GM19324 (cell line): ENCODE data around the gene ARL4D.
"Not testable (repeated sequence)": the region's sequence is repeated elsewhere in the genome, so short reads cannot be mapped to it uniquely, and the experiment has no call there.

ENCODE experiments used
- ATAC-seq: cut with Tn5 transposase; IDR thresholded peaks from one replicate; pipeline ENCODE4 v1.9.1; 2021; ENCODE audit warnings: mild to moderate bottlenecking, moderate library complexity; ENCODE audit not compliant: unreplicated experiment, low FRiP score

The ARL4D gene

DNA sequence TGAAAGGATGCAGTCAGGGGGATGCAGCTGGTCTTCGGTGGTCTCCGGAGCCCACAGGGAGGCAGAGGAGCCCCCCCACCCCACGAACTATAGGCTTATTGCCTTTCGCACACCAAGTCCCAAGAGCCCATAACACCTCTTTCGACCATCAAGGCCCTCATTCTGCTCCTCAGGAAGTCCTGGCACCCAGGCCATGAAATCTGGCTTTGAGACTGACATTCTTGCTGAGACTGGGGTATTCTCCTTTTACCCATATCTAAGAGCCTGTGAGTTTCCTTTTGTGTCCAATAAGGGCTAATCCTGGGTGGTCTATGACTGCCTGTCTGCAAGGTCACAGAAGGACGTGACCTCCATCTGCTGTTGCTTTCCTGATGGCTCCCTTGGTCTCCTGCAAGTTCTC lies 6.4 kb upstream of the ARL4D start:
- no peak for ATAC-seq

DNA sequence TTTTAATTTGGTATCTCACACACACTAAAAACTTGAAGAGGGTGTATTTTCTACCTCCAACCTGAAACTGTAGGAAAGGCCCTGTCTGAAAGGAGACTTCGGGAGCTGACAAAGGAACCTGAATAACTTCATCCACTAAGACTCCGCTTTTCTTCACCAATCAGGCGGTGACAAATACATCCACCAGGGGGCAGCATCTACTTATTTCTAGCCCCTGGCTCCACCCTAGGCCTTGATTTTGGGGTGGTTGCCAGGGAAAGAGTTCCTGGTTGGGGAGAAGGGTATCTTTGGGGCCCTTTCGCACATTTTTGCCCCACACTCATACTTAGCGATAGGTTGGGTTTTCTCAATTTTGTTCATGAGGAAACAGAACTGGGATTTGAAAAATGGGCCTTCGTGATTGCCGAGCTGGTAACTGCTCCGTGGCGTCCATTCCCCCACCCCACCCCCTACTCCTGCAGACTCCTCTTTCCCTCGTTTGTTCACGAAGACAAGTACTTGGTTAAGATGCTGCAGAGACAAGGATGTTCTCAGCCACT lies 4.8 kb upstream of the ARL4D start:
- no peak for ATAC-seq

DNA sequence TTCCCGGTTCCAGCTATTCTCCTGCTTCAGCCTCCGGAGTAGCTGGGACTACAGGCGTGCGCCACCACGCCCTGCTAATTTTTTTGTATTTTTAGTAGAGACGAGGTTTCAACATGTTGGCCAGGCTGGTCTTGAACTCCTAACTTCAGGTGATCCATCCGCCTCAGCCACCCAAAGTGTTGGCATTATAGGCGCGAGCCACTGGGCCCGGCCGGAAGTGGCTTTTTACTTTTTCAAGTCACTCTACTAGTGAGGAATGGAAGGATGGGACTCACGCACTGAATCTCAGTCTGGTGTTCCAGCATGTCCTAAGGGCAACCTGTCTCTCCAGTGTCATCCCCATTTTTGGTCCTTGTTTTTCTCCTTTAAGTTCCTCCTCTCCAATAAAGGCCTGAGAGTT lies 4.1 kb upstream of the ARL4D start:
- not testable (repeated sequence) for ATAC-seq

DNA sequence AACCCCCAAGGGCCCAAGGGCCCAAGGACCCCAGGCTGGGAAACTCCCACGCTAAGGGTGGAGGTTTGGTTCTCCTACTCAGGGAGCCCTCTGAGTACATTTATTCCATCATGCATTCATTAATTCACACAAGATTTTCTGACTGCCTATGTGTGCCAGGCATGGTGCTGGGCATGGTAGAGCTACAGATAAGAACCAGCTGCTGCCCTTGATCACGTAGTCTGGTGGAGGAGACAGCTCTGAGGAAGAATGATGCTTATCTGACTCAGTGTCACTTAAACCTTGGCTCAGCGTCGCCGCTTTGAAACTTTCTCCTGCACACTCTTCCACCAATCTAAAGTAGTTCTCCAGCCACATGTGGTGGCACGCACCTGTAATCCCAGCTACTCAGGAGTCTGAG lies 3.6 kb upstream of the ARL4D start:
- no peak for ATAC-seq

DNA sequence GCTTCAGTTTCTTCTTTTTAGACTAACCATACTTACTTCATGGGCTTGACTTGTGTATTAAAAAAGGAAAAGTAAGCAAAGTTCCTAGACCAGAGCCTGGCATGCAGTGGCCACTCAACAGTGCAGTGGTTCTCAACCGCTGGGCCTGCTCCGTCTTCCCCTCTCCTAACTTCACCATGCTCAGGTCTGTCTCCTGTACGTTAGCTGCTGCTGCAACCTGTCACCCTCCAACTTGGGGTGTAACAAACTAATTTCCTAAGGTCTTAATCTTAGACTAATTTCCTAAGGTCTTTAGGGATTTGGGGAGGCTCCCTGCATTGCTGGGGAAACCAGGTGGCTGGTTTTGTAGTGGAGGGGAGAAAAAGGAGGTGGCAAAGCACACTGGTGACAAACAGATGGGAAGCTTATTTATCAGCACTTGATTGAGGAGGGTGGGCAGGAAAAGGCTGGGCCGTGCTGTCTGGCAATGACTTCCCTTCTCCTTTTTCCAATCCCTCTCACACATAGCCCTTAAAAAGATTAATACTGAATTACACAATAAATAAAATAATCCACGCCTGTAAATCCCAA lies 2.2 kb upstream of the ARL4D start:
- no peak for ATAC-seq

DNA sequence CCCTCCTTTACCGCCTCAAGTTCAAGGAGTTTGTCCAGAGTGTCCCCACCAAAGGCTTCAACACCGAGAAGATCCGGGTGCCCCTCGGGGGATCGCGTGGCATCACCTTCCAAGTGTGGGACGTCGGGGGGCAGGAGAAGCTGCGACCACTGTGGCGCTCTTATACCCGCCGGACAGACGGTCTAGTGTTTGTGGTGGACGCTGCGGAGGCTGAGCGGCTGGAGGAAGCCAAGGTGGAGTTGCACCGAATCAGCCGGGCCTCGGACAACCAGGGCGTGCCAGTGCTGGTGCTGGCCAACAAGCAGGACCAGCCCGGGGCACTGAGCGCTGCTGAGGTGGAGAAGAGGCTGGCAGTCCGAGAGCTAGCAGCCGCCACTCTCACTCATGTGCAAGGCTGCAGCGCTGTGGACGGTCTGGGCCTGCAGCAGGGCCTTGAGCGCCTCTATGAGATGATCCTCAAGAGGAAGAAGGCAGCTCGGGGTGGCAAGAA lies 1.1 kb downstream of the ARL4D start:
- ATAC-seq = no peak

DNA sequence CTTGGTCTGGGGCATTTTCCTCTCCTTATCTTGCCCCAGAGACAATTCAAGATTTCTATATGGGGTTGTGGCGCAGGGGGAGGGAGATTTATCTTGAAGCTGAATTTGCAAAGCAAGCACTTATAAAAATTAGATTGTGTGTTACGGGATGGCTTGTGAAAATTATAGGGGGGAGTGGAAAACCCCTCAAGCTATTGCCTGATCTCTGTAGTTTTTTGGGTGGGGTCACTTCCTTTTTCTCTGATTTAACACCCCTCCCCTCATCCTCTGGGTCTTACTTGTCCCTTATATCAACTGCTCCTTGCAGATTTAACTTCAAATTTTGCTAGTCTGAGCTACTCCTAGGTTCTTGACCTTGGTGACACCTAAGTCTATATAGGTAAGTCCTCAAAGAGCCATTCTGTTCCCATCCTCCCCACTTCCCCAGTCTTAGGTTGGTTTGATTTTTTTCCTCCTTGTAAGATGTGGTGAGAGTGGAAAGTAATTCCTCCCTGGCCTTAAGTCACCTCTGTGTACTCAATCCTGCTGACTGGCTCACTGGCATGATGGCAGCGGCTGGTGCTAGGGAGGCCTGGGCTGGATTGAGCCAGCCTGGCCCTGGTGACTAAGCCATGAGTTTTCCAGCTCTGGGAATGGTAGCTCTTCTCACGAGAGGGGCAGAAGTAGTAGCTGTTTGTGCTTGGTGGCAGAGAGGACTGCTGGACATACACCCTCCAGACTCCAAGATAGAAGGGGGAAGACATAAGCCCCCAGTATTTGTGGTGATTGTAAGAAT lies 2.3 kb downstream of the ARL4D start:
- no peak for ATAC-seq

DNA sequence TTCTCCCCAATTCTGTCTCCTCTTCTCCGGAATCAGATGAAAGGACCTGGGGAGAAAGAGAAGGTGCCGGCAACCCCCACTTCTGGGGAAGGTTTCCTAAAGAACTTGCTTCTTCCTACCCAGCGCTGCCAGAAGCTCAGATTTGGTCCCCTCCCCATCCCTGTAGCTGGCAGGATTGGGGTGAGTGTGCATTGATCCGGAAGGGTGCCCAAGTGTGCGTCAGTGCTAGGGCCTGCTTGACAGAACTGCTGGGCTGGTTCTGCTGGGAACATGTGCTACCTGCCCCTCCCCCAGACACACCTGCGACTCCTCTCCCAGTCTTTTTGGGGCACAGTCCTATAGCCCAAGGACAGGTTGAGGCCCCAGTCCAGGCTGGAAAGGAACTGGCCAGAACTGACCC lies 3.3 kb downstream of the ARL4D start:
- ATAC-seq = no peak

DNA sequence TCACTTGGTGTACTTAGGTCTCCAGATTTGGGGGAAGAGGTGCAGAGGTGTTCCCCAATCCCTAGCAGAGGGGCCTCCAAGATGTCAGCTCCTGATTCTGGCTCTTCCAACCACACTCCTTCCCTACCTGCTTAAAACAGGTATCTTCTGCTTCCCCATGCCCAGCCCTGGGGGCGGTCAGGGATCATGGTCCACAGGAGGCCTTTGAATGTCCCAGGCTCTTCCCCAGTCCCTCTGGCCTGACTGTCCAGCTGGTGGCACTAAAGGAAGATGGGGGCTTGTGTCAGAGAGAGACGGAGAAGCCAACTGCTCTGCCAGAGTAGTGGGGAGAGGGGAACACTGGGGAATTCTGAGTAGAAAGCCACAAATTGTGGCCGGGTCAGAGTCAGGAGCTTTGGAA lies 3.8 kb downstream of the ARL4D start:
- ATAC-seq = no peak

DNA sequence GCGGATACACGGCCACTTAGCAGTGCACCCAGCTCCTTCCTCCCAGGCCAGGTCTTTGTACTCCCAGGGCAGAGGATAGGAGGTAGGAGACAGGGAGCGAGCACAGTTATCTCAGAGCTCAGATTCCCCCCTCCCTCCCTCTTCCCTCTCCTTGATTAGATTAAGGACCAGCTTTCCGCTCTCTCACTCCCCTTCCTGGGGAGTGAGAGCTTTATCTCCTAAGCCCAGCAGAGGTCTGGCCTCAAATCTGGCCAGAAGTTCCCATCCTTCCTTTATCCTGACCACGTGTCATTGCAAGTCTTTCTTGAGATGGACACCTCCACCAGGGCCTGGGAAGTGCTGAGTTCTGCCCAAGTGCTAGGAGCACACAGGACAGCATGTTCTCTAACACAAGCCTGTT lies 5.1 kb downstream of the ARL4D start:
- ATAC-seq = no peak

DNA sequence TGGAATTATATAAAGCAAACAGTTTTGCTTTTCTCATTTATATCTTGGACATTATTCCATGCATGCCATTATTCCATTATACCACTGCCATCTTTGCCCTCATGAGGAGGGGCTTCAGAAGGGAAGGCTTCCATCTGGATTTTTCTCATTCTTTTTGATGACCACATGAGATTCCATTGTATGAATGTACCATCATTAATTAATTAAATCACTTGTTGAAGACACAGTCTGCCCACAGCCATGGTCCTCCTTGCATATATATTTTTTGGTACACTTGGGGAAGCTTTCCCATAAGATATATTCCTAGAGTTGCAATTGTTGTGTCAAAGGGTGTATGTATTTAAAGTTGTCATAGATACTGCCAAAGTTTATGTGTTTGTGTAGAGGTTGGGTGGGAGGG lies 7.1 kb downstream of the ARL4D start:
- no peak for ATAC-seq

DNA sequence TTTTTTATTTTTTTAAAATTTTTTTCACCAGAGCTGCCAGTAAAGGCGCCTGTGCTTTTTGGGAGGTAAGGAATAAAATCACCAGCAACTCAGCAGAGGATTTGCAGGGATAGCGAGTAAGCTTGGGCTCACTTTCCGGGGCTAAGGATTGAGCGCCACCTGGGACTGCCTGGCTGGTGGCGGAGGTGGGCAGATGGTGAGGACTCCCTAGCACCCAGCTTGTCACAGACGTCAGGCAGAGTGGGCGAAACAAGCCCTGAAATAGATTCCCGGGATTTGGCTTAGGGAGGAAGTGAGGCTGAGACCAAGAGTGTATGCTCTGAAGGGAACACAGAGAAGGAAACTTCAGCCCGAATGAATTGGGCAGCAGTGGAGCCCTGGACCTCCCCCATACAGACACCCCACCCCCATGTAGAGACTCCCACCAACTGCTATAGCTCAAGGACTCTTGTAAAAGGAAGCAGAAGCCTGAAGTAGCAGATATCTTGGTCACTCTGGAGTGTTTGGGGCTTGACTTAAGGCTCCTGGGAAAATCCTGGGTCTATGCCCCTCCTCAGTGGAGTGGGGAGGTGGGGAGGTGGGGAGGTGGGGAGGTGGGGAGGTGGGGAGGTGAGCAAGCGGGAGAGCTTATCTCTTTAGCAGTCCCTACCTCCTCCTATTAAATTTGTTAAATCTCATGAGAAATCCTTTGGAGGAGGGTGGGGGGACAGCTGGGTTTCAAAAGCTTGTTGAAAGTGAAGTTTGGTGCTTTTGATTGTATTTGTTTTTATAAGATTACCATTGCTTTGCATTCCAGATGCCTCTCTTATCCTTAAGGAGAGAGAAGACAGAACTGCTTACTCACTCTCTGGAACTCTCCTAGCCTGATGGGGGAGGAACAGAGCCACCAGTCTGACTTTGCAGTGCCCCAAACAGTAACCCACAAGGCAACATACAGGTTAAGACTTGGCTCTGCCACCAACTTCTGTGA lies 8.2 kb downstream of the ARL4D start:
- no peak for ATAC-seq

DNA sequence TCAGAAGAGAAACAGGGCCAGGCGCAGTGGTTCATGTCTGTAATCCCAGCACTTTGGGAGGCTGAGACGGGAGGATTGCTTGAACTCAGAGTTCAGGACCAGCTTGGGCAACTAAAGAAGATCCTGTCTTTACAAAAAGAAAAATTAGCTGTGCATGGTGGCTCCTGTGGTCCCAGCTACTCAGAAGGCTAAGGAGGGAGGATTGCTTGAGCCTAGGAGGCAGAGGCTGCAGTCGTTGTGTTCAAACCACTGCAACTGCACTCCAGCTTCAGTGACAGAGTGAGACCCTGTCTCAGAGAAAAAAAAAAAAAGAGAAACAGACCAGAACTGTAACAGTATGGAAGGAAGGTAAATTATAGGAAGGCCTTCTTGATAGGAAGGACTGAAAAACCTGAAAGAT lies 10.3 kb downstream of the ARL4D start:
- no peak for ATAC-seq

DNA sequence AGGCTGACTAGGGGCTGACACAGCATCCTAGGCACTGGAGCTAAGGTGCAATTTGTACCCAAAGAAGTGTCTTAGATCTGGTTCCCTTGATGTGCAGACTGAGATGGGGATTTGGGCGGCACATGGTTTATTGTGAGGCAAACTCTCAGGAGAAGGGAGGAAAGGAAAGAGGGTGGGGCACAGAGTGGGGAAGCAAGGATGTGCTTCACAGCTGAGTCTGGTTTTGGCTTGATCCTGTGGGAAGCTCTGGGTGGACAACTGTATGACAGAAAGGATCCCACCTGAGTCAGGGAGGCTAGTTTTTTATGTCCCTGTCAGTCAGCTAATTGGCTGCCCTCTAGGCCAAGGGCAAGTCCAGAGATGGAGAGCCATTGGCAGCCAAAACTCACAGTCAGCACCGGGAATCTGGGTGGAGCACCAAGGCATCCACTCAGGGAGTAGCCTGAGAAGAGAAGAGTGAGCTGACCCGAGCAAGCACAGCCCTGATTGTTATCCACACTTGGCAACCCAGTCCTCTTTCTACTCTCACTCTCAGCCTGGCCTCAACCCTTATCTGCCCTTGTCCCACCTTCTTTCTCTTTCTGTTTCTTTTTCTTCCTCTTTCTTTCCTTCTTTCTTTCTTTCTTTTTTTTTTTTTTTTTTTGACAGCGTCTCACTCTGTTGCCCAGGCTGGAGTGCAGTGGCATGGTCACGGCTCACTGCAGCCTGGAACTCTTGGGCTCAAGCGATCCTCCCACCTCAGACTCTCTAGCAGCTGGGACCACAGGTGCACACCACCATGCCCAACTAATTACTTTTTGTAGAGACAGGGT lies 12.0 kb downstream of the ARL4D start:
- no peak for ATAC-seq

DNA sequence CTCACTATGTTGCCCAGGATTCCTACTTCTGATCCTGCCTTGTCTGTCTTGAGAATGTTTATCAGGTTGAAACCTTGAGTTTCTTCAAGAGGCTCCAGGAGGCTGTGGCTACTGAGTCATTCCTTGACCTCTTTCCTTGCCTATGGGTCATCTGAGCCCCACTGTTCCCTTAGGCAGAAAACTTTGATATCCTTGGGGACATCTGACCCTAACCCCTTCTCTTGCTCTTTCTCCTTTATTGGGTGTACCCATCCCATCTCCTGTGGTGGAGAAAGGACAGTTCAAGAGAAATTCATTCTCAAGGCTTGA lies 12.5 kb downstream of the ARL4D start:
- ATAC-seq = no peak

DNA sequence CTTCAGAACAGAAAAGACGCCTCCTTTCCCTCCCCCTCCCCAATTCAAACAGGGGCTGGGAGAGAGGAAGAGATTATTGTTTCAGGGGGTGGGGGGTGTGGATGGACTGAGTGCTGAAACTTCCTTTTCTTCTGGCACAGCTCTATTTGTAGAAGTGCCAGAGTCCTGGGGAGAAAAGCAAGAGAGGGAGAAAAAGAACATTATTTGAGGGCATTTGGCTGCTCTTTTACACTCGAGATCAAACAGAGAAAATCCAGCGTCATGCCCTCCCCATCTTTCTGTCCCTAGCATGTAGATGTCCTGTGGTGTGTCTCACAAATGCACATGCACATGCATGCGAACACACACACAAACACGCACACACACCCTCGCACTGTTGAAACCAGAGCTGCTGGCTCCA lies 13.0 kb downstream of the ARL4D start:
- ATAC-seq = no peak

DNA sequence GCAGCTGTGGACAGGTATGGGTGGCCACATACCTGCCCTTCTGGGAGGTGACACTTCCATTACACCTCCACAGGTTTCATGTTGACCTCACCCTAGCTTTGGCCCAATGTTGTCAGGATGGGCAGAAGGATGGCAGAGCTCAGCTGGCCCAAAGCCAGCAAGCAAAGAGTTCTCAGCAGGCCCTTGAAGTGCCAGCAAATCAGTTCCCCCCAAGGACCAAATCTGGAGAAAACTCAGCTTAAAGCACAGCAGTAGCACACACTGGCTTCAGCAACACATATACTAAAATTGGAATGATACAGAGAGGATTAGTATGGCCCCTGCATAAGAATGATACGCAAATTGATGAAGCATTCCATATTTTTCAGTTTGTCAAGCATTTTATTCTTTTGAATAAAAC lies 13.4 kb downstream of the ARL4D start:
- no peak for ATAC-seq

DNA sequence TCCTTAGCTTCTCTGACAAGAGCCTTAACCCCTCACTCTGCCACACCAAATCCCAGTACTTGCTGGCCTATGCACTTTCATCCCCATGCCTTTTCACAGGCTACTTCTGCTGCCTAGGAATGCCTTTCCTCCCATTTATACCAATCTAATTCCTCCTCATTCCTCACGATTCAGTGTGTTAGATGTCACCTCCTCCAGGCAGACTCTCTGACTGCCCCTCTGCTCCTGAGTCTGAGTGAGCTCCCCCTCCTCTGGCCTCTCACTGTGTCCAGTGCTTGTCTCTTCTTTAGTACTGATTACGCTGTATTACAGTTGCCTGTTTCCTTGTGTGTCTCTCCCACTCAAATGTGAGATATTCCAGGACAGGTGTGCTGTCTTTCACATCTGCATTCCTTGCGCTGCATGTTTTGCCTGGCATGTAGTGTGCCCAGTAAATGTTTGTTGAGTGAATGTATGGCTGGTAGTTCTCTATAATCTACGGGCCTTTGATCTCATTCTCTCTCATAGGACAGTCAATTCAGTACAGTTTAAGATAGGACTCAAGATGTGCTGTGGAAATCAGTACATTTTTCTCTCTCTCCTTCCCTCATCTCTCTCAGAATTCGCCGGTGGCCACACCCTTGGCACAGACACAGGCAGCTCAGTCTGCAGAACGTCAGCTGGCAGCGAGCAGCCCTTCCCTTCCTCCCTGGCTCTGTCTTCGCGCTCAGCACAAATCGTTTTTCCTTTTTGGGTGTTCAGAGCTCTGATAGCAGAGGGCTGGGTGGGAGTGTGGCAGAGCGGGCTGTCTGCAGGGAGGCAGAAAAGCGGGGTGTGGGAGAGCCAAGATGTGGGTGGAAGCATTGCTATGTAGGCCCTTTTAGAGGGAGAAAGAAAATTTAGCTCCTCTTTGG lies 18.5 kb downstream of the ARL4D start:
- no peak for ATAC-seq
